ENCODE results near the gene CLIC5.

CLIC5 gene

GRCh38 chr6:45841062-45841461, 174.6 kb downstream of the CLIC5 start:
- no peak overlapping the region for H3K9ac ChIP-seq (ENCODE audit: low read length in 2 of 2)
- no peaks in the 10 kb centered on the region for H3K36me3 ChIP-seq (ENCODE audit: control insufficient read depth in 2 of 2, insufficient read depth in 2 of 2, low read length in 2 of 2)
- no peak overlapping the region for H3K27ac ChIP-seq (ENCODE audit: low read length)
- H3K9me3 ChIP-seq (ENCODE audit: control insufficient read depth in 2 of 2, low read length in 2 of 2), result no peaks in the 10 kb centered on the region
- H3K4me3 ChIP-seq (ENCODE audit: low read length in 2 of 2), result no peak overlapping the region
- H3K4me1 ChIP-seq (ENCODE audit: control insufficient read depth, insufficient read depth, low read length), result no peaks in the 10 kb centered on the region
- no peaks in the 10 kb centered on the region for H3K27me3 ChIP-seq (ENCODE audit: control insufficient read depth in 1 of 2, insufficient read depth in 2 of 2, low read length in 2 of 2)

- H3K27ac ChIP-seq (ENCODE audit: low read length), result no peak overlapping the region
- H3K4me1 ChIP-seq (ENCODE audit: control insufficient read depth, insufficient read depth, low read length), result no peaks in the 10 kb centered on the region
- H3K27me3 ChIP-seq (ENCODE audit: control insufficient read depth in 1 of 2, insufficient read depth in 2 of 2, low read length in 2 of 2), result no peaks in the 10 kb centered on the region
- no peaks in the 10 kb centered on the region for H3K9me3 ChIP-seq (ENCODE audit: control insufficient read depth in 2 of 2, low read length in 2 of 2)
- H3K4me3 ChIP-seq (ENCODE audit: low read length in 2 of 2), result no peak overlapping the region
- no peak overlapping the region for H3K9ac ChIP-seq (ENCODE audit: low read length in 2 of 2)
- no peaks in the 10 kb centered on the region for H3K36me3 ChIP-seq (ENCODE audit: control insufficient read depth in 2 of 2, insufficient read depth in 2 of 2, low read length in 2 of 2)
These were observed 176.7 kb downstream of the CLIC5 start for GRCh38 chr6:45838996-45839395.

- no peak overlapping the region for H3K4me3 ChIP-seq (ENCODE audit: low read length in 2 of 2)
- no peak overlapping the region for H3K27ac ChIP-seq (ENCODE audit: low read length)
- H3K27me3 ChIP-seq (ENCODE audit: control insufficient read depth in 1 of 2, insufficient read depth in 2 of 2, low read length in 2 of 2), result no peaks in the 10 kb centered on the region
- H3K9me3 ChIP-seq (ENCODE audit: control insufficient read depth in 2 of 2, low read length in 2 of 2), result no peaks in the 10 kb centered on the region
- no peak overlapping the region for H3K9ac ChIP-seq (ENCODE audit: low read length in 2 of 2)
- no peaks in the 10 kb centered on the region for H3K36me3 ChIP-seq (ENCODE audit: control insufficient read depth in 2 of 2, insufficient read depth in 2 of 2, low read length in 2 of 2)
- no peaks in the 10 kb centered on the region for H3K4me1 ChIP-seq (ENCODE audit: control insufficient read depth, insufficient read depth, low read length)
These were observed 177.2 kb downstream of the CLIC5 start for GRCh38 chr6:45838451-45838850.

GRCh38 chr6:45837541-45838200, 178.0 kb downstream of the CLIC5 start:
- Histone ChIP-seq H3K27me3 (ENCODE audit: control insufficient read depth in 1 of 2, insufficient read depth in 2 of 2, low read length in 2 of 2) (no peaks in the 10 kb centered on the region), H3K9me3 (ENCODE audit: control insufficient read depth in 2 of 2, low read length in 2 of 2) (no peaks in the 10 kb centered on the region), H3K4me3 (ENCODE audit: low read length in 2 of 2) (no peak overlapping the region), H3K36me3 (ENCODE audit: control insufficient read depth in 2 of 2, insufficient read depth in 2 of 2, low read length in 2 of 2) (no peaks in the 10 kb centered on the region), H3K4me1 (ENCODE audit: control insufficient read depth, insufficient read depth, low read length) (no peaks in the 10 kb centered on the region), H3K27ac (ENCODE audit: low read length) (no peak overlapping the region), H3K9ac (ENCODE audit: low read length in 2 of 2) (no peak overlapping the region)

GRCh38 chr6:45836984-45837383, 178.7 kb downstream of the CLIC5 start:
- H3K27ac ChIP-seq (ENCODE audit: low read length), result no peak overlapping the region
- no peaks in the 10 kb centered on the region for H3K9me3 ChIP-seq (ENCODE audit: control insufficient read depth in 2 of 2, low read length in 2 of 2)
- H3K27me3 ChIP-seq (ENCODE audit: control insufficient read depth in 1 of 2, insufficient read depth in 2 of 2, low read length in 2 of 2), result peaks cover 0 to under 1% of the 10 kb centered on the region in 2 donors
- H3K4me1 ChIP-seq (ENCODE audit: control insufficient read depth, insufficient read depth, low read length), result no peaks in the 10 kb centered on the region
- no peak overlapping the region for H3K4me3 ChIP-seq (ENCODE audit: low read length in 2 of 2)
- no peaks in the 10 kb centered on the region for H3K36me3 ChIP-seq (ENCODE audit: control insufficient read depth in 2 of 2, insufficient read depth in 2 of 2, low read length in 2 of 2)
- H3K9ac ChIP-seq (ENCODE audit: low read length in 2 of 2), result no peak overlapping the region

GRCh38 chr6:45836438-45836824, 179.2 kb downstream of the CLIC5 start:
- H3K27ac ChIP-seq (ENCODE audit: low read length), result no peak overlapping the region
- no peak overlapping the region for H3K4me3 ChIP-seq (ENCODE audit: low read length in 2 of 2)
- H3K36me3 ChIP-seq (ENCODE audit: control insufficient read depth in 2 of 2, insufficient read depth in 2 of 2, low read length in 2 of 2), result no peaks in the 10 kb centered on the region
- peaks cover 3 to 4% of the 10 kb centered on the region in 2 donors for H3K27me3 ChIP-seq (ENCODE audit: control insufficient read depth in 1 of 2, insufficient read depth in 2 of 2, low read length in 2 of 2)
- no peaks in the 10 kb centered on the region for H3K4me1 ChIP-seq (ENCODE audit: control insufficient read depth, insufficient read depth, low read length)
- no peaks in the 10 kb centered on the region for H3K9me3 ChIP-seq (ENCODE audit: control insufficient read depth in 2 of 2, low read length in 2 of 2)
- H3K9ac ChIP-seq (ENCODE audit: low read length in 2 of 2), result no peak overlapping the region

GRCh38 chr6:45835721-45836437, 179.8 kb downstream of the CLIC5 start:
- Histone ChIP-seq H3K27ac (ENCODE audit: low read length) (no peak overlapping the region), H3K4me3 (ENCODE audit: low read length in 2 of 2) (no peak overlapping the region), H3K27me3 (ENCODE audit: control insufficient read depth in 1 of 2, insufficient read depth in 2 of 2, low read length in 2 of 2) (peaks cover 3 to 4% of the 10 kb centered on the region in 2 donors), H3K9me3 (ENCODE audit: control insufficient read depth in 2 of 2, low read length in 2 of 2) (no peaks in the 10 kb centered on the region), H3K9ac (ENCODE audit: low read length in 2 of 2) (no peak overlapping the region), H3K4me1 (ENCODE audit: control insufficient read depth, insufficient read depth, low read length) (no peaks in the 10 kb centered on the region), H3K36me3 (ENCODE audit: control insufficient read depth in 2 of 2, insufficient read depth in 2 of 2, low read length in 2 of 2) (no peaks in the 10 kb centered on the region)

GRCh38 chr6:45832063-45832462, 183.6 kb downstream of the CLIC5 start:
- H3K27ac ChIP-seq (ENCODE audit: low read length), result no peak overlapping the region
- no peaks in the 10 kb centered on the region for H3K4me1 ChIP-seq (ENCODE audit: control insufficient read depth, insufficient read depth, low read length)
- H3K27me3 ChIP-seq (ENCODE audit: control insufficient read depth in 1 of 2, insufficient read depth in 2 of 2, low read length in 2 of 2), result peaks cover 3 to 4% of the 10 kb centered on the region in 2 donors
- H3K36me3 ChIP-seq (ENCODE audit: control insufficient read depth in 2 of 2, insufficient read depth in 2 of 2, low read length in 2 of 2), result no peaks in the 10 kb centered on the region
- H3K4me3 ChIP-seq (ENCODE audit: low read length in 2 of 2), result no peak overlapping the region
- peaks cover 0 to 3% of the 10 kb centered on the region in 2 donors for H3K9me3 ChIP-seq (ENCODE audit: control insufficient read depth in 2 of 2, low read length in 2 of 2)
- H3K9ac ChIP-seq (ENCODE audit: low read length in 2 of 2), result no peak overlapping the region

Measured in stomach smooth muscle (tissue), 2 donors.